ENCODE measurements around the gene ARGLU1.

Gene ARGLU1

DNA sequence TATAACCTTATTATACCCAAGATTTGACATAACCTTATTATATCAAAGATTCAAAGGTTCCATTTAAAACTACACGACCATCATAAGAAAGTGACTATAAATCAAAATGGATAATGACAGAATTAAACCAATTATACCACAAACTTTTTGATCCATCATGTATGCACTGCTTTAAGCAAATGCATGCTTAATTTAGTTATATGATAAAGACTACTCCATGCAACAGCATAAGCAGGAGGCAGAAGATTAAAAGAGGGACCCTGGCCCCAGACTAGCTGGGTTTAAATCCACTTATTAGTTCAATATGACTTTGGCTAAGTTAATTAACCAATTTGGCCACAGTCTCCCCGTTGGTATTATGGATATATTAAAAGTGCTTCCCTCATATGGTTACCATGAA is 43.8 kb downstream of the ARGLU1 start:
- no peak for DNase-seq (ENCODE audit: low read depth)

DNA sequence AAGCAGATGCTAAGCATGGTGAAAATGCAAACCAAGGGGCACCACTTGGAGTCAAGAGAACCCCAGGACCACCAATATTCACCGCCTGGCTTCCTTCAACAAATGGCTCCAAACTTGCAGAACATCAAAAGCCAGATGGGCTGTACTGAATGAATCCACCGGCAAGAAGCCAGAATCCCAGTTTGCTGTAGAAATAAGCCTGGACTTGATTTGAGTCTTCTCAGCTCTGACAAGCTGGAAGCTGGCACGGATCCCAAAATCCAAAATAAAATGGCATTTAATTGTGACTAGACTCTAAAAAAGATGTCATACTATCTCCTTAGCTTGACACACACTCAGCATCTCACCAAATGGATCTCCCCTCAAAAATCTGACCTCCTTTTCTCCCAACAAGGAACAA is 44.4 kb downstream of the ARGLU1 start:
- no peak for DNase-seq (ENCODE audit: low read depth)

DNA sequence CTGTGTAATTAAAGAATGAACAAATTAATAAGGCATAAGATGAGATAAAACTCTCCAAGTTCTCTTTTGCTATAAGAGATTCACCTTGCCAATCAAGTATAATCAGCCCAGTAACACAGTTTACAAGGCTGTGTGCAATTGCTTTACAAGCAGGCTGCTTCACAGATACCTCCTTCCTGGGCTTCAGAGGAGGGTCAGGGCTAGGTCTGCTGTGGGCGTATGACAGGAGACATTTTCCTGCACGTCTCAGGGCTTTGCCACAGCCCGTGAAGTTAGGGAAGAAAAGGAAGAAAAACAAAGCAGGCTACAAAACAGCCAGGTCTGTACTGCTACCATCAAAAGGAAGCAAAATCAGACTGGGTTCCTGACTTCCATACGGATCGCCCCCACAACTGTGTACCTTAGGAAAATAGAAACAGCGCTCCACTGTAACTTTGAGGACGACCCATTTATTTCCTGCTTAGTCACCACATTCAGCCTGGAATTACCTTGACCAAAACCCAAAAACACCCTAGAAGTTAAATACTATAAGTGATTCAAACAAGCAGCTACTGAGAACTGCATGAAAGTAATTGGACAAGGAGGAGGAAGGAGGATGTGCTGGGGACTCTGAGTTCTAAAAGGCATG is 44.9 kb downstream of the ARGLU1 start:
- no peak for DNase-seq (ENCODE audit: low read depth)

DNA sequence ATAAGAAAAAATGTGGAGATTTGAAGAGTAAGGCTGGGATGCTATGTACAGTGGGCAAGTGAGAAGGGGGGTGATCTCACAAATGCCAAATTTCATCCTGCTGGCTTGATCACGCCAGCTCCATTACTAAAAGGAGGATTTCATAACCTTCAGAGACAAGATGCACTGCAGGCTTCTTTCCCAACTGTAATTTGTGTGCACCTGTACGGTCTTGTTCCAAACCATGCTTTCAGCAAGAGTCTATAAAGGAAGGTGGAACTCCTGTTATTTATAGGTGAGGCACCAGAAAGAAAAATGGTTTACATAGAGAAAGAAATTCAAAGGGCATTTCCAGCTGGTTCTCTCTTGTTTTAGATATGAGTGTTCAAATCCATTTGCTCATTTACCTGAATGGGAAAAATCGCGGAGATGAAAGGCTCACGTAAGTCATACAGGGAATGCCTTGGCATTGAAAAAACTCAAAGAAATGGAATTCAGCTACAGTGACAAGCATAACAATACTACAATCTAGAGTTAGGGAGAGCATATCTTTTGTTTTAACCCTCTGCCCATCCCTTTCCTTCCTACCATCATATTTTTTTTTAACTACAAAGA is 45.7 kb downstream of the ARGLU1 start:
- no peak for DNase-seq (ENCODE audit: low read depth)

DNA sequence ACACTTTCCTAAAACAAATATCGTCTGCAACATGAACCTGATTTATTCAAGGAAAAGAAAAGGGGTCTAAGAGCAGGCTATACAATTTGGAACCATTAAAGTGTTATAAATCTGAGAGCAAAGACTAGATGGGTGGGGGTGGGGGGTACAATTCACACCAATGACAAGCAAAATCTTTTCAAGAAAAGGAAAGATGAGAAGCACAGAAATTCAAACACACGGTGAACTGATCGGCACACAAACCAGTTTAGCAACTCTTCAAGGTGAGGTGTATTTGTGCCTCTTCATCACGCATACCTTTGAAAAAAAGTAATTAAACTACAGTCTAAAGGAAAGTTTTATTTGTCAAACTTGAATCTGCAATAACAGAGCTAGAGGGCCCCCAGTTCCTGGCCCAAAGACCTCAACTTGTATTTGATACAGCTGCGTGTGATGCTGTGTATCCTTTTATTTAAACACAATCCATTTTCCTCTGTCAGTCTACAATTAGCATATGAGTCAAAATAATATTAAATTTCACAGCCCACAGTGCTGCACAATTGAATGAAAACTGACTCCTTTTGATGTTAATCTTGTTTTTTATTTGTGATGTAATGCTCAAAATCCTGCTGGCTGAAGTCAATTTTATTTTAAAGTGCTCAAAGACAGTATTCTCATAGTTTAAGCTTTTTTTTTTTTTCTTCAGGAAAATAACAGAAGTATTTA is 46.7 kb downstream of the ARGLU1 start:
- no peak for DNase-seq (ENCODE audit: low read depth)

DNA sequence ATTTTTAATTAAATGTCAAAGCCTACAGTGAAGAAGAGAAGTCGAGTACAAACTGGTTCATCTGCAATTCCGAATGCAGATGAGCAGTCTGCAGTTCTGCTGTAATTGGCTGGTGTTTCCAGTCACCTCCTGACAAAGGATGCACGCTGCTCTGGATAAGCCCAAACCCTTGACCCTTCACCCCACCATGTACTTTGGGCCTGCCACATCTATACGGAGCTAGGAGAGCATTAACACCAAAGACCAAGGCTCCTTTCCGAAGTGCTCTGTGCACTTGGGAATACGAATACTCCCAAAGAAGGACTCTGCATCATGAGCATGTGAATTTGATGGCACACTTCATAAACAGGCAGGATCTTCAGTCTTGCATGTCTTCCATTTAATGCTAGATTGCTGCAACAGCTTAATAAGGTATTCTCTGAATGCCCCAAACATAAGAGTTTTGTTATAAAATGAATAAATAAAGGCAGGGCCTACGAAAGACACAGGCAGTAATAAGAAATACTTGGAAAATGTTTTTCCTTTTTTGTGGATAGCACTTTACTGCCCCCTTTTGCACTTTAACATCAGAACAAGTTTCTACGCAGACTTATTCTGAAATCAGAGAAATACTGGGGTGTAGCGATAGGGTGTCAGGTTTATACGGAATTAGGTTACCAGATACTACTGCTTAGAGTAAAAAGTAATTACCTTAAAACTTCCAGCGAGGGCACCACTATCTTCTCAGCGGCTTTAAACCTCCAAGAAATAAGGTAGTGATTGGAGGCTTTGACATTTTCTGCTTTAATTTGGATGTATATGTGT is 47.5 kb downstream of the ARGLU1 start:
- no peak for DNase-seq (ENCODE audit: low read depth)

DNA sequence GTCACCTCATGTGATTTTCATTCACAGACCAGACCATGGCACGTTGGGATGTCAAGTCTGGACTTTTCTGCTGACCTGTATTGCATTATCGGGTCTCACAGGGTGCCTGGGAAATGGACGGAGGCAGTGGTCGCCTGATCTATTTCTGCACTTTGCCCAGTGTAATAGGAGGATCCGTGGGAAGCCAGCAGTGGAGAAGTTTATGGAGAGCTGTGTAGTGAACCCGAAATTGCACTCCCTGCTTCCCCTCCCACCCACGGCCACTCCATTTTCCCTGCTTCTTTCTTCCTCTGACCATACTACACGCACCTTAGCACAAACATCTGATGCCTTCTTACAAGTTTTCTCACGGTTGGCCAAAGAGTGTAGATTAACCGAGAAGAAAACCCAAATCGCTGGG is 49.4 kb downstream of the ARGLU1 start:
- no peak for DNase-seq (ENCODE audit: low read depth)

DNA sequence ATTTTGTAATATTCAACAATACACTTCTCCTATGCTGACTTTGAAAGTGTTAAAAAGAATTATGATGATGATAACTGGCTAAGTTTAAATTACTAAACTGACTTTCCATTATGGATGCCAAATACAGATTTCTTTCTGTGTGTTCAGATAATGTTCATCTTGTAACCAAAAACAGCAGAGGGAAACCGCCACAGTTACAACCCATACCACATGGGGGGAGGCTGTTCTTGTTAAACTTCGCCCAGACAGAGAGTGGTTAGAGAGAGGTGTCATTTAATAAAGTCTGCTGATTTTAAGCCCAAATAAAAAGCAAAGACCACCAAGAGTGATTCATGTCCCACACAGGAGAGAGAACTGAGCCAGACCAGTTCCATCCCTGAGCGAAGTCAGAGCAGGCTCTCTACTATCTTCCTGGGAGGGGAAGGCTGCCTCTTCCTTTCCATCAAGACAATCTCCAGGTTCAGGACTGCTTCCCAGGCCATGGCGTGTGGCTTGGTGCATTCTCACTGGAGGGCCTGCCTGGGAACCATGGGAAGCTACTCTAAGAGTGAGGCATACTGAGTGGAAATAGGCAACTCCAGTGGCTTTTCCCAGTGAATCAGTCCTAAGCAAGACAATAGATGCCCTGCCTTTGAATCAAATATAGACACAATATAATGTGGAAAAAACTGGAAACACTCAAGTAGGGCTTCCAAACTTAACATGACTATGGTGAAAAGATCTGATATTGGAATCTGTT is 50.7 kb downstream of the ARGLU1 start:
- no peak for DNase-seq (ENCODE audit: low read depth)

DNA sequence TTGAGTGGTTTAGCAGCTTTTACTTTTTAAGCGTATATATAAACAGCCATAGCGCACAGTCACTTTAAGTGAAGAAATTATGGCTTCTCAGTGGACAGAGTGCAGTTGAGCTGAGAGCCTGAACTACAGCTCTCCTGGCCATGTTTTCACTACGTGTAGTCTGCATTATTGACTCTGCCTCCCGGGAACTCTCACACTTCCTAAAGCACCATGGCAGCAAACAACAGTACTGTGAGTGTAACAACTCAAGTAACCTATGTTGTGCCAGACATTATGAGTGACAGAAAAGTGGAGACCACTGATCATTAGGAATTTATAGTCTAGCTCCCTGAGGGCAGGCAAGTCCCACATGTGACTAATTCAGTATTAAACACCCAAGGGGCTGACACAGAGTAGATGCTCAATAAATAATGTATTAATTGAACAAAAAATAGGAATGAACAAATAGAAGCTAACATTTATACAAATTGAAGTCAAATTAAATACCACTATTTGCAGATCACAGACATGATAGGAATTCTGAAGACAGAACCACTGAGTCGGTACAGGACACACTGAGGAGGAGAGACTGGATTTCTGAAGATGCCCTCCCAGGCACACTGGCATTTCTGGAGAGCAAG is 52.2 kb downstream of the ARGLU1 start:
- no peak for DNase-seq (ENCODE audit: low read depth)

DNA sequence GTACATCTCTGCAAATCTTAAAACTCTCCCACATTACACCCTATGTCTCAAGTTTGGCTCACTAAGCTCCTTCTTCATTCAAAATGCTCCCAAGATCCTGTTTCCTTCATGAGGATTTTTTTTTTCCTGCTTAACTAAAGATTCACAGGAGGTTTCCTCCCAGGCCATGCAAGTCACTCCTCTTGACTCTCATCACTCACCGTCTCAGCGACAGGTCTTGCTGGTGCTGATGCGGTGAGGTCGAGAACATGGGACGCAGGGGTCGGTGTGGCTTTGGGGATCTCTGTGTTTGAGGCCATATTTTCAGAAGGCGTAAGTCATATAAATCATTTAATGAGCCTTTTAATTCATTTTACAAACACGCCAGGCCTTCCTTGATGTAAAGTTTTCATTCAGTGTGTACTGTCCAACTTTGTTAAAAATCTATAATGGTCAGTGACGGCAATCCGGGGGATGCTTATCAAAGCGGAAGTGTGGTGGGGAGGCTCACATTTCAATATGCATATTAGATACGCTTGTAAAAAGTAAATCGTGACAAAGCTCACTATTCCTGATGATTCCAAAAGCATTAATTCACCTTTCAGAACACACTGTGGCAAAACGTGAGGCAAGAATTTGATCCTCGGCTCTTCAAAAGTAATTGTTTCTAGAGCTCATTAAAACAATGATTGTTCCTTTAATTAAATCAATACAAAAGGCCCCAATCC is 52.9 kb downstream of the ARGLU1 start:
- no peak for DNase-seq (ENCODE audit: low read depth)

DNA sequence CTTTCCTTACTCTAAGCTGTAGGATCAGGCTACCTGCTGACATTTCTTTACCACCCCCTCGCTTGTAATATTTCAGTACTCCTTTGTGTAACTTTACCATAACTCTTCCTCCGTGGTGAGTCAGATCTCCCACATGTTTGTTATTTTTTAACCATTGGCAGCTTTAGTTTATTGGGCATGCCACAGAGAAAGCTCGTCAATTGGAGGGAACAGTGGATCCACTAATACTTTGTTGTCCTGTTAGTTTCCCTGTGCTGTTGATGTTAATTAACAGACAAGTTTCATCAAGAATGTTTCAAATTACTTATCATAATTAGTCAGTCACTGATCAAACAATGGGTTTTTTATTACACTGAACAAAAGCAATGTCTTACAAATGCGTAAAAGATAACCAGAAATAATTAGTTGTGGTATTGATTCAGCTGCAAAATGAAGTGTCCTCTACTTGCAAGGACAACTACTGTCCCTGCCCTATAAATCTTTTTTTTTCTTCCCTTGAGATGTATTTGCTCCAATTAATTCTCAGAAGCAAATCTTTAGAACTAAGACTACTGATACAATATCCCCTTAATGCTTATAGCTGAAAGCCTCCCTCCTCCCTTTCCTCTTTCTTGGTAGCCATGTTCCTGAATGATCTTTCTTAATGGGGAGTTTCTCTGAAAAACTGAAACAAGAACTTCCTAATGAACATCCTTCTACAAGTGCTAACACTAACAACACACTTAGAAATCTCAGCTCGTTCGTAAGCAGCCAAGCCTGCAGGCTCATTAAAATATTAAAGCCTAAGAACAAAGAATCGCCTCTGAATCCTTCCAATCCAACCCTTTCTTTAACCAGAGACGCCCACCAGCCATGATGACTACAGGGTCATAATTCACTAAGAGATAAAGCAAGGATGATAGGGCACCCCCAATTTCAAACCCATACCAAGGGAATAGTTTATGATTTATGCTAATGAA is 54.6 kb downstream of the ARGLU1 start:
- DNase-seq (ENCODE audit: low read depth) = no peak

DNA sequence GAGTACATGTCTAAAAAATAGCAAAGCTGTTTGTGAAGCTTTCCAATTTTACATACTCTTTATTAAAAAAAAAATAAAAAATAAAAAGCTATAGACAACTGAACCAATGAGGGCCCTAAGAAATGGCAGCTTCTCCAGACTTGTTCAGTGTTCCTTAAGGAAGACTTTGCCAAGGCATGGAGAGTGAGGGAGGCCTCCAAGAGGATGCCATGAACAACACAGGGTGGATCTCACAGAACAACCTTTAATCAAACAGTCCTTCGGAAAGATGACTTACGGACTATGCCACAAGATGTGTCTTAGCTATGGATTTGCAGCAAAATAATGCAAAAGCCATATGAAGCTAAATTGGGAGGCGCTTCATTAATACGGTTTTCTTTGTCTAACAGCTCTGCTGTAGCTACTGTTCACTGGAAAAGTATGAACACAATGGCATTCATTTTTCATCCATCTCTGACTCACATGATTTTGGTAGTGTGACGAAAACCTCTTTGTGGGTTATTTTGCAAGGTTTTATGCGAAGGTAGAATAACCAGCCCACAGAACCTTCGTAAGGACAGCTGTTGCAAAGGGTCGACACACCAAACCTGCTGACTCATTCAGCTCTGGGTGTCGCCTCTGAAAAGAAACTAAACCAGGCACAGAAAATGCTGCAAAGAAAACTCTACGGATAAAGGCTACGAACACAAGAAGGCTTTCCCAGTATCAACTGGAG is 60.2 kb downstream of the ARGLU1 start:
- DNase-seq (ENCODE audit: low read depth) = no peak

DNA sequence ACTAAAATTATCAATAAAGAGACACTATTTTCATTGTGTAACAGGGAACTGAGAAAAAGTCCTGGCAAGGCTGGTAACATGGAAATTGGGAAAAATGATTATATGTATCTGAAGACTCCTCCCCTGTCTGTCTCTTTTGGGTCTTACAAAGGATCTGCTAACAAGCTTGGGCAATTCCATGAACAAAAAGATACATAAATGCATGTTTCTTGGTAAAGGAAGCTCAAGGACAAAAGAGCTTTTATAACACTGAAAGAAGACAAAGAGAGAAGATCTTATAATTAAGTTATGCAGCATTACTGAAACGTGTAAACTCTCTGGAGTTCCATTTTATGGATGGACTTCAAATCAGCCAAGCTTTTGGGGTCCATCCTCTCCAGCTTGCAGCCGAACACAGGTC is 61.7 kb downstream of the ARGLU1 start:
- DNase-seq (ENCODE audit: low read depth) = no peak

DNA sequence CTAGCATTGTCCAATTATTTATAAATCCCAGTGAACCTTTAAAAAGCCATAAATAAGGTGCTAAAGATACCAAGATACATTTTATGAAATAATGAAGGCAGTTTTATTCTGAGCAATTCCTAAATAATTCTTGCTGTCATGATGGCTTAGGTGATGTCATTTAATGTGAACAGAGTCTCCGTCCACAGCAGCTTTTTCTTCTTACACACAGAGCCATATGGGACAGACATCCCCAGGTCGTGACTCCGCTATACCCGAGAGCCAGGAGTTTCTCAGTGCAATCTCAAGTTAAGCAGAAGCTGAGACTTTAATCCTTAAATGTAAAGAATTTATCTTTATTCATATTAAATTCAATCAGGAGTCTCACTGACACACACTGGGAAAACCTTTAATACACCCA is 62.2 kb downstream of the ARGLU1 start:
- no peak for DNase-seq (ENCODE audit: low read depth)

DNA sequence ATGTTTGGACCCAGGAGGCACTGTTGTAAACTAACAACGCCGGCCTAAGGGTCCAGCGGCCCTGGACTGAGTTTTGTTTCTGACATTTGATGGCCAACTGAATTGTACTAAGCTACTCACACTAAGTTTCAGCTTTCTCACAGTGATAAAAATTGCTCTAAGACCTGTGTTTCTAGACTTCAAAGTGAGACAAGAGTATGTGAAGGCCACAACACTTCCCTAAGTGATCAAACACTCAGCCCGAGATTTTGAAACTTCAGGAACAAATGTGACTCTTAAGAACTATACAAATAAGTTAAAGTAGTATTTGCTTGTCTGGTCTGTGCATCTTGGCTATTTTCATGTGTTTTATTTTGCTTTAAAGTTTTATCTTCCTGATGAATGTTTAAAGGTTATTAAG is 62.6 kb downstream of the ARGLU1 start:
- no peak for DNase-seq (ENCODE audit: low read depth)

DNA sequence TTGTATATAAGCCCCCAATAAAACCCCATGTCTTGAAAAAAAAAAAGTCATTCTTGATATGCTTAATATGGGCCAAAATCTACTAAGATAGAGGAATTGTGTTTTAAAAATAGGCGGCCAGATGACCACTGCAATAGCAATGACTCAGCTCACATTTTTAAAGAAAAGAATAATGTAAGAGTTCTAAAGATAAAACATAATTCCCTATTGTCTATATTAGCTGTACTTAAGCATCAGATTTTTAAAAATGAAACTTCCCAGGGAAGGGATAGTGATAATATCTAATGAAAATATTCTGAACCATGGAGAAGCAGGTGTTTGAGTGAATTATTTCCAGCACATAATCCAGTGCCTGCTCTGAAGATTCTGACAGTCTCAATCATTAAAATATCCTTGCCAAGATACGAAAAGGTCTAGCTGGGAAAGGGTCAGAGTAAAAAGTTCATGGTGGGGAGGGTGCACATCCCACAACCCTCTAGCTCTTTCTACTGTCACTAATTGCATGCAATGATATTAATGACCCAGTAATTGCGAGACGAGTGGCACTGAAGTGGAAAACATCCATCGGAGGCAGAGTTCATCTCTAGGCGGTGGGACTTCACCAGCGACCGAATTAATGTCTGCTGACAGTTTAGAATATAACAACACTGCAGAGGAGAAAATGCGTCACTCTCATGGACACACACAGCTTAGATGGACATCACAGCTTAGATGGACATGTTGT is 64.0 kb downstream of the ARGLU1 start:
- DNase-seq (ENCODE audit: low read depth) = no peak

DNA sequence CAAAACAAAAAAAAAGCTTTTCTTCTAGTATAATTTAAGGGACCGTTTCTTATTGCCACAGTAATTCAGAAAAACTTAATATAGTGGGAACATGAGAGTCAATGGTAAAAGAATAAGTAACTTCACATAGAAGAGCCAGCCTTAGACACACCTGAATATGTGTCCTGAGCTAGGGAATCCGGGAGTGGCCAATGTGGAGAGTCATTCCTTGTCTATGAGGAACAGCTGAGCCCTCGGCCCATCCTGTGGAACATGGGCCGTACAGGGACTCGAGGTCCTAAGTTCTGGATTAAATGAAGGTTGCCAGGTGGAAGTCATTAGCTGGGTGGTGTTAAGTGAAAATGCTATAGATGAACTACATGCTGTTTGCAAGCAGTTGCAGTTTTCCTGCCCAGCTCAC is 64.7 kb downstream of the ARGLU1 start:
- no peak for DNase-seq (ENCODE audit: low read depth)

DNA sequence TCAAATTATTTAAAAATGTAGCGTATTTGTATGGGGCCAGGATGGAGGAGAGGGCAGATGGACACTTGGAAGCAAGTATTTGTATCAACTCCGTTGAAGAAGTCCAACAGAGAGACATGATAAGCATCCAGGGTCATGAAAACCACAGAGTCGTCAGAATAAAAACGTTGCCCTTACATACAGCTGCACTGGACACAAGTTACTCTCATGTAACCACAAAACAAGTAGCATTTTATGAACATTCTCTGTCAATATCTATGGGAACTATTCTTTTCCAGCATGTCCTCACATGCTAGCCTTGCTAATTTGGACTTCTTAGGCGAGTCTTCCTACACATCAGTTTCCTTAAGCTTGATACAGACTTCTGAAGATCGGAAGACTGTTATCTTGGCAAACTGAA is 67.5 kb downstream of the ARGLU1 start:
- DNase-seq (ENCODE audit: low read depth) = no peak

DNA sequence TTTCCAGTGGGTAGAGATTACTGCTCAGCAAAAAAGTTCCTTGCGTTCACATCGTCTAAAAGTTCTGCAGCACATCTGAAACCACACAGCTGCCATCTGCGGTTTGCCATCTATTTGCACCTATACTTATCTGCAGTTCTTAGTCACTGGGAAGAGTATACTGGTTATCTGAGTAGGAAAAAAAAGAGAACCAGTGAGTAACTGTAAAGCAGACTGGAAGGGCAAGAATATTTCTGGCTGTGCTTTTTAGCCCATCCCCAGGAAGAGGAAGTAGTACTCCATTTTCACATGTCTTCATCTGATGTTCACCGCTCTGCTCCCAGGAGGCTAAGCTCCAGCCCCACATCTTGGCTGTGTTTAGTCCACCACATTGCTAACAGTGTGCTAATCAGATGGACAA is 68.0 kb downstream of the ARGLU1 start:
- DNase-seq (ENCODE audit: low read depth) = no peak
